ENCODE results near the gene PAN2.
A peak's percentile ranks its signal among the peaks of the same experiment; 100 is the strongest.

Gene PAN2

DNA sequence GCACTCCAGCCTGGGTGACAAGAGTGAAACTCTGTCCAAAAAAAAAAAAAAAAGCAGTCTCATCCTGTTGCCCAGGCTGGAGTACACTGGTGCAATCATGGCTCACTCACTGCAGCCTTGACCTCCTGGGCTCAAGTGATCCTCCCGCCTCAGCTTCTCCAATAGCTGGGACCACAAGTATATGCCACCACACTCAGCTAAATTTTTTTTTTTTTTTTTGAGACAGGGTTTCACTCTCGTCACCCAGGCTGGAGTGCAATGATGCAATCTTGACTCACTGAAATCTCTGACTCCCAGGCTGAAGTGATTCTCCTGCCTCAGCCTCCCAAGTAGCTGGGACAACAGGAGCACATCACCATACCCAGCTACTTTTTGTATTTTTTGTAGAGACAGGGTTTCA is 12.8 kb downstream of the PAN2 start:
- H3K36me3 ChIP-seq (ENCODE audit: insufficient read depth, low read depth, low read length) = peaks cover 43% of the 10 kb centered on the region
- no peak overlapping the region for H3K9ac ChIP-seq (ENCODE audit: low read depth, low read length)
- H3K4me3 ChIP-seq (ENCODE audit: low read length) = no peak overlapping the region
- no peaks in the 10 kb centered on the region for H3K27me3 ChIP-seq (ENCODE audit: insufficient read depth, low read length)
- H3K9me3 ChIP-seq (ENCODE audit: insufficient read depth, low read depth, low read length) = no peaks in the 10 kb centered on the region
- H3K27ac ChIP-seq (ENCODE audit: low read length) = no peak overlapping the region
- no peaks in the 10 kb centered on the region for H3K4me1 ChIP-seq (ENCODE audit: insufficient read depth, low read length)

GRCh38 chr12:56317675-56318074 is 16.1 kb downstream of the PAN2 start:
- Histone ChIP-seq H3K9ac (ENCODE audit: low read depth, low read length) (no peak overlapping the region), H3K36me3 (ENCODE audit: insufficient read depth, low read depth, low read length) (peaks cover 35% of the 10 kb centered on the region), H3K27ac (ENCODE audit: low read length) (no peak overlapping the region), H3K27me3 (ENCODE audit: insufficient read depth, low read length) (no peaks in the 10 kb centered on the region), H3K4me1 (ENCODE audit: insufficient read depth, low read length) (peaks cover 7% of the 10 kb centered on the region), H3K4me3 (ENCODE audit: low read length) (no peak overlapping the region), H3K9me3 (ENCODE audit: insufficient read depth, low read depth, low read length) (no peaks in the 10 kb centered on the region)

- Histone ChIP-seq H3K27ac (ENCODE audit: low read length) (peak within 1 kb of the TSS; percentile 65), H3K9me3 (ENCODE audit: insufficient read depth, low read depth, low read length) (no peaks in the 10 kb centered on the region), H3K27me3 (ENCODE audit: insufficient read depth, low read length) (no peaks in the 10 kb centered on the region), H3K9ac (ENCODE audit: low read depth, low read length) (peak within 1 kb of the TSS; percentile 99), H3K4me1 (ENCODE audit: insufficient read depth, low read length) (peaks cover 7% of the 10 kb centered on the region), H3K36me3 (ENCODE audit: insufficient read depth, low read depth, low read length) (peaks cover 43% of the 10 kb centered on the region), H3K4me3 (ENCODE audit: low read length) (peak within 1 kb of the TSS; percentile 96)
Measured at GRCh38 chr12:56315622-56316473, 18.0 kb downstream of the PAN2 start, which contains the start of gene CNPY2. Gene CNPY2 (minus strand): TSS chr12:56315988. CDS start chr12:56315217, 771 bp downstream.

DNA sequence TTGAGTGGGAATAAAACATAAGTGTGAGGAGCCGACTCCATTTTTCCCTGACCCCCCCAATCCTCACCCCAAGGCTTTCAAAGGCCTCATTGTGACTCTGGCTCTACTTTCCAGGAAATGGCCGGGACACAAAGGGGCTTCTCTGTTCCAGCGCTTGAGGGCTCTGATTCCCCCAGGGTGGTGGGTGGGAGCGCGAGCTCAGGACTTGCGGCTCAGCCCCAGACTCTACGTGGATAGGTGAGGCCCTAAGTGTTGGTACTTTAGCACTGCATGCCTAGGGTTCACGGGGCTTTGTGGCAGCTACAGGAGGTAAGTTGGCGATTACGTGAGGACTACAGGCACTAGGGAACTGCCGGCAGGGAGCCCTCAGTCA is 18.6 kb downstream of the PAN2 start:
- peaks cover 50% of the 10 kb centered on the region for H3K36me3 ChIP-seq (ENCODE audit: insufficient read depth, low read depth, low read length)
- no peaks in the 10 kb centered on the region for H3K9me3 ChIP-seq (ENCODE audit: insufficient read depth, low read depth, low read length)
- no peaks in the 10 kb centered on the region for H3K27me3 ChIP-seq (ENCODE audit: insufficient read depth, low read length)
- H3K4me1 ChIP-seq (ENCODE audit: insufficient read depth, low read length) = peaks cover 7% of the 10 kb centered on the region
- H3K9ac ChIP-seq (ENCODE audit: low read depth, low read length) = peak overlapping the region; percentile 99
- peak overlapping the region; percentile 96 for H3K4me3 ChIP-seq (ENCODE audit: low read length)
- peak overlapping the region; percentile 65 for H3K27ac ChIP-seq (ENCODE audit: low read length)

DNA sequence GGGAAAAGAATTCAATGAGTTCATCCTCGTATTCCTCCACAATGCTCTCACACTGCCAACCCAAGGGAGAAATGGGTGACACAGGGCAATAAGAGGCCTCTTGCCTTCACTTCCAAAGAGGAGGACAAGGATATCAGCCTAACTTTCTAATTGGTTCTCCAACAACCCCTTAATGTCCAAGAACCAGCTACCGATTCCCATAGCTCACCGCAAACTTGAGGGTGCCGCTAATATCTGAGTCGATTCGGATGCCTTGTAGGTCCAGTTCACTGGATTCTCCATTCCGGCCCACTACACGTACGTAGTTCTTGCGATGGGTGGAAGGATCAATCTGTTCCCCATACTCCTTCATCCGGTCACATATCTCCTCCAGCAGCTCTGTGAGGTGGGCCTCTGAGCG is 22.8 kb downstream of the PAN2 start:
- Histone ChIP-seq H3K9ac (ENCODE audit: low read depth, low read length) (no peak overlapping the region), H3K27me3 (ENCODE audit: insufficient read depth, low read length) (no peaks in the 10 kb centered on the region), H3K4me3 (ENCODE audit: low read length) (no peak overlapping the region), H3K4me1 (ENCODE audit: insufficient read depth, low read length) (peaks cover 7% of the 10 kb centered on the region), H3K9me3 (ENCODE audit: insufficient read depth, low read depth, low read length) (no peaks in the 10 kb centered on the region), H3K27ac (ENCODE audit: low read length) (no peak overlapping the region), H3K36me3 (ENCODE audit: insufficient read depth, low read depth, low read length) (peaks cover 73% of the 10 kb centered on the region)

- Histone ChIP-seq H3K4me1 (ENCODE audit: insufficient read depth, low read length) (no peaks in the 10 kb centered on the region), H3K9me3 (ENCODE audit: insufficient read depth, low read depth, low read length) (no peaks in the 10 kb centered on the region), H3K4me3 (ENCODE audit: low read length) (no peak overlapping the region), H3K27me3 (ENCODE audit: insufficient read depth, low read length) (no peaks in the 10 kb centered on the region), H3K27ac (ENCODE audit: low read length) (no peak overlapping the region), H3K9ac (ENCODE audit: low read depth, low read length) (no peak overlapping the region), H3K36me3 (ENCODE audit: insufficient read depth, low read depth, low read length) (peaks cover 82% of the 10 kb centered on the region)
Measured at GRCh38 chr12:56308714-56309113, 25.1 kb downstream of the PAN2 start.

DNA sequence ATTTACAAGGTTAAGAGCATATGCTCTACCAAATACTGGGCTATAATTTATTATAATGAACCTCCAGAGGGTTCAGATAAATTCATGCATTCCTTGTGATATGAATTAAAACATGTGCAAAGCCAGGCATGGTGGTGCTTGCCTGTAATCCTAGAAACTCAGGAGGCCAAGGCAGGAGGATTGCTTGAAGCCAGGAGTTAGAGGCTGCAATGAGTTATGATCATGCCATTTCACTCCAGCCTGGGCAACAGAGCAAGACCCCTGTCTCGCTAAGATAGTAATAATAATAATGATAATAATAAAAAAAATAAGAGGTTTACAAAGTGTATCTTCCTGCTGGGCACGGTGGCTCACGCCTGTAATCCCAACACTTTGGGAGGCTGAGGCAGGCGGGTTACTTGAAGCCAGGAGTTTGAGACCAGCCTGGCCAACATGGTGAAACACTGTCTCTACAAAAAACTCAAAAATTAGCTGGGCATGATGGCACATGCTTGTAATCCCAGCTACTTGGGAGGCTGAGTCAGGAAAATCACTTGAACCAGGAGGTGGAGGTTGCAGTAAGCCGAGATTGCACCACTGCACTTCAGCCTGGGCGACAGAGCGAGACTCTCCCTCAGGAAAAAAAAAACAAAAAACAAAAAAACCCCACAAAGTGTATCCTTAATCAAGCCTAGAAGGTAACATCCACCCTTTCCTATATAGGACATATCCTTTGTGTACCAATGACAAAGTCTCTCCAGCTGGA is 26.4 kb downstream of the PAN2 start:
- H3K27ac ChIP-seq (ENCODE audit: low read length) = no peak overlapping the region
- H3K9me3 ChIP-seq (ENCODE audit: insufficient read depth, low read depth, low read length) = no peaks in the 10 kb centered on the region
- no peaks in the 10 kb centered on the region for H3K27me3 ChIP-seq (ENCODE audit: insufficient read depth, low read length)
- H3K9ac ChIP-seq (ENCODE audit: low read depth, low read length) = no peak overlapping the region
- H3K4me1 ChIP-seq (ENCODE audit: insufficient read depth, low read length) = no peaks in the 10 kb centered on the region
- peaks cover 72% of the 10 kb centered on the region for H3K36me3 ChIP-seq (ENCODE audit: insufficient read depth, low read depth, low read length)
- no peak overlapping the region for H3K4me3 ChIP-seq (ENCODE audit: low read length)

GRCh38 chr12:56304872-56305590 is 28.8 kb downstream of the PAN2 start:
- Histone ChIP-seq H3K36me3 (ENCODE audit: insufficient read depth, low read depth, low read length) (peaks cover 60% of the 10 kb centered on the region), H3K4me1 (ENCODE audit: insufficient read depth, low read length) (no peaks in the 10 kb centered on the region), H3K9me3 (ENCODE audit: insufficient read depth, low read depth, low read length) (no peaks in the 10 kb centered on the region), H3K27ac (ENCODE audit: low read length) (no peak overlapping the region), H3K27me3 (ENCODE audit: insufficient read depth, low read length) (no peaks in the 10 kb centered on the region), H3K4me3 (ENCODE audit: low read length) (no peak overlapping the region), H3K9ac (ENCODE audit: low read depth, low read length) (no peak overlapping the region)

- peaks cover 54% of the 10 kb centered on the region for H3K36me3 ChIP-seq (ENCODE audit: insufficient read depth, low read depth, low read length)
- H3K4me3 ChIP-seq (ENCODE audit: low read length) = no peak overlapping the region
- no peaks in the 10 kb centered on the region for H3K4me1 ChIP-seq (ENCODE audit: insufficient read depth, low read length)
- no peak overlapping the region for H3K27ac ChIP-seq (ENCODE audit: low read length)
- H3K27me3 ChIP-seq (ENCODE audit: insufficient read depth, low read length) = no peaks in the 10 kb centered on the region
- no peak overlapping the region for H3K9ac ChIP-seq (ENCODE audit: low read depth, low read length)
- no peaks in the 10 kb centered on the region for H3K9me3 ChIP-seq (ENCODE audit: insufficient read depth, low read depth, low read length)
Measured at GRCh38 chr12:56304276-56304675, 29.5 kb downstream of the PAN2 start.

GRCh38 chr12:56300644-56301464 is 32.9 kb downstream of the PAN2 start:
- Histone ChIP-seq H3K4me1 (ENCODE audit: insufficient read depth, low read length) (no peaks in the 10 kb centered on the region), H3K9me3 (ENCODE audit: insufficient read depth, low read depth, low read length) (no peaks in the 10 kb centered on the region), H3K9ac (ENCODE audit: low read depth, low read length) (peak overlapping the region; percentile 81), H3K36me3 (ENCODE audit: insufficient read depth, low read depth, low read length) (peaks cover 43% of the 10 kb centered on the region), H3K27ac (ENCODE audit: low read length) (peak overlapping the region; percentile 79), H3K27me3 (ENCODE audit: insufficient read depth, low read length) (no peaks in the 10 kb centered on the region), H3K4me3 (ENCODE audit: low read length) (peak overlapping the region; percentile 94)
